ENCODE results near the gene CHD5.

The CHD5 gene

GRCh38 chr1:6181347-6181770, 1.2 kb upstream of the CHD5 start:
- TF ChIP-seq MYC (IDR thresholded peaks at IDR 0.05; ENCODE audit: low read depth, low read length), result no peak
- TF ChIP-seq MAX (IDR thresholded peaks at IDR 0.05; ENCODE audit: low read depth, low read length), result no peak
- no peak for TF ChIP-seq POLR2A (IDR thresholded peaks at IDR 0.05; ENCODE audit: extremely low read depth, insufficient read length)
- TF ChIP-seq CTCF (IDR thresholded peaks at IDR 0.05; ENCODE audit: low read depth, low read length), result no peak
- H3K4me3 ChIP-seq (ENCODE audit: low read depth, low read length), result no peak overlapping the region
- DNase-seq (ENCODE audit: low read depth), result no peak

- DNase-seq (ENCODE audit: low read depth), result no peak
- H3K4me3 ChIP-seq (ENCODE audit: low read depth, low read length), result no peak overlapping the region
Measured at GRCh38 chr1:6180707-6181311, 688 bp upstream of the CHD5 start.

GRCh38 chr1:6179564-6180175, 451 bp downstream of the CHD5 start:
- no peak for DNase-seq (ENCODE audit: low read depth)
- TF ChIP-seq POLR2A (IDR thresholded peaks at IDR 0.05; ENCODE audit: extremely low read depth, insufficient read length) (no peak), MYC (IDR thresholded peaks at IDR 0.05; ENCODE audit: low read depth, low read length) (no peak), MAX (IDR thresholded peaks at IDR 0.05; ENCODE audit: low read depth, low read length) (no peak), CTCF (IDR thresholded peaks at IDR 0.05; ENCODE audit: low read depth, low read length) (no peak)
- no peak overlapping the region for H3K4me3 ChIP-seq (ENCODE audit: low read depth, low read length)

More at GRCh38 chr1:6180707-6181311, 688 bp upstream of the CHD5 start:
- TF ChIP-seq CTCF (IDR thresholded peaks at IDR 0.05; ENCODE audit: low read depth, low read length), result no peak

GRCh38 chr1:6178751-6179563, 1.2 kb downstream of the CHD5 start:
- no peak for DNase-seq (ENCODE audit: low read depth)
- no peak overlapping the region for H3K4me3 ChIP-seq (ENCODE audit: low read depth, low read length)
- TF ChIP-seq MYC (IDR thresholded peaks at IDR 0.05; ENCODE audit: low read depth, low read length) (no peak), POLR2A (IDR thresholded peaks at IDR 0.05; ENCODE audit: extremely low read depth, insufficient read length) (no peak), MAX (IDR thresholded peaks at IDR 0.05; ENCODE audit: low read depth, low read length) (no peak), CTCF (IDR thresholded peaks at IDR 0.05; ENCODE audit: low read depth, low read length) (no peak)

- no peak overlapping the region for H3K4me3 ChIP-seq (ENCODE audit: low read depth, low read length)
- TF ChIP-seq MYC (IDR thresholded peaks at IDR 0.05; ENCODE audit: low read depth, low read length) (no peak), CTCF (IDR thresholded peaks at IDR 0.05; ENCODE audit: low read depth, low read length) (no peak), POLR2A (IDR thresholded peaks at IDR 0.05; ENCODE audit: extremely low read depth, insufficient read length) (no peak), MAX (IDR thresholded peaks at IDR 0.05; ENCODE audit: low read depth, low read length) (no peak)
- no peak for DNase-seq (ENCODE audit: low read depth)
Measured at GRCh38 chr1:6177681-6178380, 2.3 kb downstream of the CHD5 start.
